Endothelial cell of umbilical vein (primary cell): ENCODE measurements around the gene WNT4. TPM values are rescaled to one million over a fixed set of nuclear protein-coding genes. Genes with fewer than 3 reads are reported as not detected.
A peak's percentile ranks its signal among the peaks of the same experiment; 100 is the strongest.

ENCODE experiments used
- BruUV-seq: library from RNA; stranded (reverse); fragments of 400-500 nt; replicated peaks from 2 replicates; lab custom pipeline; 2021; lab: Mats Ljungman, UMichigan
- CTCF ChIA-PET: fragments of 300-600, 350-600 bp; sonication (Branson Sonifier 250); formaldehyde crosslinking; loops from one replicate; lab custom pipeline; 2021; ENCODE audit warnings: antibody characterized with exemption, inconsistent platforms; lab: Charles Lee
- POLR2A ChIA-PET: fragments of 300-600, 350-600 bp; sonication (Branson Sonifier 250); formaldehyde crosslinking; loops from one replicate; lab custom pipeline; 2021; ENCODE audit warnings: antibody characterized with exemption, inconsistent platforms; lab: Charles Lee
- DNase-seq: peaks from one replicate; pipeline ENCODE4 v3.0.0-alpha.2; 2011; ENCODE audit warnings: low read depth, low spot score
- FAIRE-seq: peaks from 2 replicates; lab custom pipeline; 2011; peaks lifted over from hg19 to GRCh38; lab: Jason Lieb, UNC
- H2AFZ ChIP-seq: 2 replicates; pipeline ENCODE4 v1.6.0; 2012; ENCODE audit warnings: low read depth, low read length, control low read depth, inconsistent platforms
- H3K27ac ChIP-seq: 2 replicates; pipeline ENCODE4 v1.5.1; 2011; ENCODE audit warnings: low read depth, mild to moderate bottlenecking, control low read depth, low read length, moderate library complexity; ENCODE audit not compliant: insufficient read depth
- H3K27me3 ChIP-seq, 2 experiments: 2 replicates each; pipeline versions ENCODE4 v1.6.0 to v1.6.1; 2011; ENCODE audit warnings: low read length in 2 of 2, mixed read lengths in 1 of 2; ENCODE audit not compliant: control insufficient read depth in 2 of 2, insufficient read depth in 2 of 2
- H3K36me3 ChIP-seq, 2 experiments: 2 replicates in 1 of 2; 3 replicates in 1 of 2; pipeline ENCODE4 v1.5.1; 2011; ENCODE audit warnings: low read length in 2 of 2, mild to moderate bottlenecking in 1 of 2, moderate library complexity in 1 of 2; ENCODE audit not compliant: control insufficient read depth in 2 of 2, insufficient read depth in 2 of 2; ENCODE audit errors: extremely low read depth in 1 of 2
- H3K4me1 ChIP-seq: 3 replicates; pipeline ENCODE4 v1.5.1; 2011; ENCODE audit warnings: mild to moderate bottlenecking, low read length; ENCODE audit not compliant: control insufficient read depth, insufficient read depth; ENCODE audit errors: extremely low read depth
- H3K4me2 ChIP-seq: 2 replicates; pipeline ENCODE4 v1.6.1; 2011; ENCODE audit warnings: low read length, control low read depth, mixed read lengths; ENCODE audit not compliant: insufficient read depth
- H3K4me3 ChIP-seq, 3 experiments: fragments of 200-600 bp in 1 of 3; sonication (generic), shearing (Covaris generic) in 1 of 3; replicated peaks in 1 of 3; 2 replicates each; pipeline ENCODE4 v1.5.1; 2011 to 2016; ENCODE audit warnings: control low read depth in 3 of 3, low read length in 3 of 3, mild to moderate bottlenecking in 2 of 3, inconsistent platforms in 1 of 3, low read depth in 1 of 3, moderate library complexity in 1 of 3; ENCODE audit not compliant: insufficient read depth in 1 of 3
- H3K79me2 ChIP-seq: 2 replicates; pipeline ENCODE4 v1.6.0; 2012; ENCODE audit warnings: low read length, inconsistent platforms; ENCODE audit not compliant: control insufficient read depth, insufficient read depth
- H3K9ac ChIP-seq: replicated peaks from 2 replicates; pipeline ENCODE3; 2011; ENCODE audit warnings: low read length, control low read depth; ENCODE audit not compliant: insufficient read depth; ENCODE audit errors: extremely low read depth
- H3K9me1 ChIP-seq: replicated peaks from 3 replicates; pipeline ENCODE4 v1.6.0; 2011; ENCODE audit warnings: mild to moderate bottlenecking, low read length; ENCODE audit not compliant: control insufficient read depth, insufficient read depth; ENCODE audit errors: extremely low read depth
- H3K9me3 ChIP-seq: replicated peaks from 2 replicates; pipeline ENCODE4 v1.5.1; 2012; ENCODE audit warnings: low read length, inconsistent platforms; ENCODE audit not compliant: control insufficient read depth, insufficient read depth
- H4K20me1 ChIP-seq: replicated peaks from 2 replicates; pipeline ENCODE3; 2011; ENCODE audit warnings: mild to moderate bottlenecking, low read length; ENCODE audit not compliant: control insufficient read depth, insufficient read depth; ENCODE audit errors: extremely low read depth
- EZH2 ChIP-seq: IDR thresholded peaks from 2 replicates; pipeline ENCODE4 v1.6.1; 2012; ENCODE audit warnings: borderline replicate concordance, low read depth, mild to moderate bottlenecking, moderate library complexity, low read length, inconsistent platforms; ENCODE audit not compliant: severe bottlenecking
- POLR2A ChIP-seq: IDR thresholded peaks from 2 replicates; pipeline ENCODE4 v1.6.1; 2012; ENCODE audit warnings: low read depth, mild to moderate bottlenecking, control low read depth, low read length
- POLR2AphosphoS5 ChIP-seq: IDR thresholded peaks from 2 replicates; pipeline ENCODE4 v1.6.1; 2012; ENCODE audit warnings: low read depth, mild to moderate bottlenecking, control low read depth, low read length, moderate library complexity; ENCODE audit not compliant: insufficient read depth
- dilution Hi-C: fragments of 300-500 bp; cut with MboI; formaldehyde crosslinking; loops from one replicate; pipeline ENCODE4 v1.15.0; 2019; ENCODE audit warnings: low sequenced_read_pairs; ENCODE audit not compliant: extremely low pct_ligation_motif_present
- intact Hi-C: fragments of 100-400 bp; cut with micrococcal nuclease; formaldehyde crosslinking; loops from one replicate; pipeline ENCODE4 v1.10.0; 2022
- polyA plus RNA-seq, 4 experiments: library from polyadenylated mRNA; depleted of rRNA in 3 of 4; stranded (reverse) in 3 of 4; unstranded in 1 of 4; fragments of >200 nt; gene quantifications; 2 replicates each; pipeline versions ENCODE4 v1.2.1 to v1.2.3, GENCODE V29; 2011 to 2012; ENCODE audit warnings: missing spikeins in 1 of 4
- total RNA-seq: library from RNA; stranded (reverse); gene quantifications from 2 replicates; pipeline ENCODE4 v1.2.3, GENCODE V29; 2021
- TF ChIP-seq, protein P1 (sequence below), 2 donors: IDR thresholded peaks; 1 replicate in 1 of 2; 2 replicates in 1 of 2; pipeline ENCODE4 v1.5.1; 2011; ENCODE audit warnings: low read length in 2 of 2, mild to moderate bottlenecking in 2 of 2, moderate library complexity in 2 of 2, control low read depth in 1 of 2, inconsistent platforms in 1 of 2, low read depth in 1 of 2; ENCODE audit not compliant: insufficient read depth in 1 of 2; ENCODE audit errors: extremely low read depth in 1 of 2

The WNT4 gene
- total and polyA plus RNA-seq, 2 donors (not counting 3 experiments of a cell fraction or from before 2014, with no cell fraction given) = 0.06 TPM; not detected in 1

DNA sequence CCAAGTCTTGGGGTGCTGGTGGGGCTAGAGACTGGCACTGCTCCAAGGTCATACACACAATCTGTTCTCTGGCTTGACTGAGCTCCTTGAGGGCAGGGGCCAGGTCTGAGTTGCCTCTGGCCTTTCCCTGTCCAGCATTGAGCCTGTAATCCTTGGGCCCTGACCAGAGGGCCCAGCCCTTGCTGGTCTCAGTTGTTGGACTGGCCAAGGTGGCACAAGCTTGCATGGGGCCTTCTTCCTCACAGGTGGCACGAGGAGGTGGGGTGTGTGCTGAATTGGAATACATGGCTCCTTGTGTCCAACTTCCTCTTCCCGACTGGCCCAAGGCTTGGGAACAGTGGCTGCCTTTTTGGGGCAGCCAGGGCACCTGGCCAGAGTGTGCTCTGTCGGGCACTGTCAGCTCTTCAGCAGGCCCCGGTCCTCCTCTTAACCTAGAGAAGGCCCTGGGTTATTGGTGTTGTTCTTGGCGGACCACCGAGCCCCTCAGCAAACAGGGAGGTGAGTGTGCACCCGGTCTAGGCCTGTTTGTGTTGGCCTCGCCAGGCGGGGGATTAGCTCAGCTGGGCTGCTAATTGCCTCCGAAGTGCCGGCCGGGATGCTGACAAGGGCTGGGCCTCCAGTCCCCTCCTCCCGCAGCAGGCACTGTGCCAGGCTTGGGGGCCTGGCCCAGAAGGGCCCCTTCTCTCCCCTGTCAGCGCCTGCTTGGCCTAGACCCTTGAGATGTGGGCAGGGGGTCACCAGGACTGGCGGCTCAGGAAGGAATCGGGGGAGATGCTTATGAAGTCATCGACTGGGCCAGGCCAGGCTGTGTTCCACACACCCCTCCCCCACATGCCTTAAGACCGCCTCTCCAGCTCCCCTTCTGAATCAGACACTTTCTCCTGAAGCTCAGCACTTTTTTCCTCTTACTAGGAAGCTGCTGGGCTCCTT lies 28.5 kb downstream of the WNT4 start:
- H3K27ac ChIP-seq = peak overlapping the region; percentile 59
- H2AFZ ChIP-seq = no peak overlapping the region
- no peaks in the 10 kb centered on the region for H3K27me3 ChIP-seq
- peak overlapping the region; percentile 41 for H3K4me2 ChIP-seq
- peaks cover 29% of the 10 kb centered on the region for H3K79me2 ChIP-seq
- FAIRE-seq (peak; percentile 90), DNase-seq (peak; percentile 93)
- no peaks in the 10 kb centered on the region for H3K9me1 ChIP-seq
- POLR2A ChIA-PET = interaction anchor here (1.3 kb wide), 1 partner anchor 15 kb away, joined by 3 read pairs; no protein-coding TSS in a partner anchor
- H3K4me1 ChIP-seq = peaks cover 40% of the 10 kb centered on the region
- H4K20me1 ChIP-seq = peaks cover 6% of the 10 kb centered on the region
- H3K9ac ChIP-seq = peak overlapping the region; percentile 27
- CTCF ChIA-PET = interaction anchor here (0.7 to 3.5 kb wide), 12 partner anchors 9 to 527 kb away, joined by 3 to 31 read pairs (median 4); partner anchors contain the start of gene WNT4
- dilution Hi-C loops = no loop called here
- no peak for TF ChIP-seq EZH2
- TF ChIP-seq, protein P1, sequence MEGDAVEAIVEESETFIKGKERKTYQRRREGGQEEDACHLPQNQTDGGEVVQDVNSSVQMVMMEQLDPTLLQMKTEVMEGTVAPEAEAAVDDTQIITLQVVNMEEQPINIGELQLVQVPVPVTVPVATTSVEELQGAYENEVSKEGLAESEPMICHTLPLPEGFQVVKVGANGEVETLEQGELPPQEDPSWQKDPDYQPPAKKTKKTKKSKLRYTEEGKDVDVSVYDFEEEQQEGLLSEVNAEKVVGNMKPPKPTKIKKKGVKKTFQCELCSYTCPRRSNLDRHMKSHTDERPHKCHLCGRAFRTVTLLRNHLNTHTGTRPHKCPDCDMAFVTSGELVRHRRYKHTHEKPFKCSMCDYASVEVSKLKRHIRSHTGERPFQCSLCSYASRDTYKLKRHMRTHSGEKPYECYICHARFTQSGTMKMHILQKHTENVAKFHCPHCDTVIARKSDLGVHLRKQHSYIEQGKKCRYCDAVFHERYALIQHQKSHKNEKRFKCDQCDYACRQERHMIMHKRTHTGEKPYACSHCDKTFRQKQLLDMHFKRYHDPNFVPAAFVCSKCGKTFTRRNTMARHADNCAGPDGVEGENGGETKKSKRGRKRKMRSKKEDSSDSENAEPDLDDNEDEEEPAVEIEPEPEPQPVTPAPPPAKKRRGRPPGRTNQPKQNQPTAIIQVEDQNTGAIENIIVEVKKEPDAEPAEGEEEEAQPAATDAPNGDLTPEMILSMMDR (IDR thresholded peaks at IDR 0.05; ENCODE audit: extremely low read depth in 1 of 2, insufficient read depth in 1 of 2, low read depth in 1 of 2, low read length in 2 of 2) = no peak
- TF ChIP-seq POLR2AphosphoS5 = peak; percentile 75
- peak; percentile 48 for TF ChIP-seq POLR2A
- no TSS peak for BruUV-seq
- intact Hi-C loops = loop anchor here (1.0 kb wide), 1 partner anchor 9 kb away; no protein-coding TSS in a partner anchor
- H3K9me3 ChIP-seq = no peaks in the 10 kb centered on the region
- no peak overlapping the region for H3K4me3 ChIP-seq
- peaks cover 0 to 16% of the 10 kb centered on the region in 2 experiments for H3K36me3 ChIP-seq
